ENCODE measurements around the gene LAP3.

Gene LAP3

DNA sequence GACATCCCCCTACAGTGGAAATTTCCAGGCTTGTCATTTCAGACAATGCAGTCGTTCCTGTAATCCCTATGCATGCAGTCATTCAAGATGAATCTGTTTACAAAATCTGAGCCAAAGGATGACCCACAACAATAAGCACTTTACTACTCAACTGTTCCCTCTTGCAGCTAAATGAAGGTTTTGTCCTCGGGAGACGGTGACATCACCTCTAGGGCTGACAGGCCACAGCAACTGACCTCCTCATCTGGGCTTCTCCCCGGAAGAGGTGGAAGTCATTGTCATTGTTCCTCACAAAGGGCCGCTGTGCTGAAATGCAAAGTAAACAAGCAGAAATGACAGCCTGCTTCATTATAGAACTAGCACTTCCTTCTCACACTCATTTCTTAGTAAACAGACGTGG is 32.8 kb upstream of the LAP3 start:
- no peak overlapping the region; the same call in 1 of the 2 replicates for H3K4me3 ChIP-seq (ENCODE audit: low read depth, low read length)
- peak; percentile 54 for DNase-seq (ENCODE audit: low read depth)
- TF ChIP-seq, protein P1, sequence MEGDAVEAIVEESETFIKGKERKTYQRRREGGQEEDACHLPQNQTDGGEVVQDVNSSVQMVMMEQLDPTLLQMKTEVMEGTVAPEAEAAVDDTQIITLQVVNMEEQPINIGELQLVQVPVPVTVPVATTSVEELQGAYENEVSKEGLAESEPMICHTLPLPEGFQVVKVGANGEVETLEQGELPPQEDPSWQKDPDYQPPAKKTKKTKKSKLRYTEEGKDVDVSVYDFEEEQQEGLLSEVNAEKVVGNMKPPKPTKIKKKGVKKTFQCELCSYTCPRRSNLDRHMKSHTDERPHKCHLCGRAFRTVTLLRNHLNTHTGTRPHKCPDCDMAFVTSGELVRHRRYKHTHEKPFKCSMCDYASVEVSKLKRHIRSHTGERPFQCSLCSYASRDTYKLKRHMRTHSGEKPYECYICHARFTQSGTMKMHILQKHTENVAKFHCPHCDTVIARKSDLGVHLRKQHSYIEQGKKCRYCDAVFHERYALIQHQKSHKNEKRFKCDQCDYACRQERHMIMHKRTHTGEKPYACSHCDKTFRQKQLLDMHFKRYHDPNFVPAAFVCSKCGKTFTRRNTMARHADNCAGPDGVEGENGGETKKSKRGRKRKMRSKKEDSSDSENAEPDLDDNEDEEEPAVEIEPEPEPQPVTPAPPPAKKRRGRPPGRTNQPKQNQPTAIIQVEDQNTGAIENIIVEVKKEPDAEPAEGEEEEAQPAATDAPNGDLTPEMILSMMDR (IDR thresholded peaks at IDR 0.05; ENCODE audit: control insufficient read depth, extremely low read depth, insufficient read depth) = no peak

DNA sequence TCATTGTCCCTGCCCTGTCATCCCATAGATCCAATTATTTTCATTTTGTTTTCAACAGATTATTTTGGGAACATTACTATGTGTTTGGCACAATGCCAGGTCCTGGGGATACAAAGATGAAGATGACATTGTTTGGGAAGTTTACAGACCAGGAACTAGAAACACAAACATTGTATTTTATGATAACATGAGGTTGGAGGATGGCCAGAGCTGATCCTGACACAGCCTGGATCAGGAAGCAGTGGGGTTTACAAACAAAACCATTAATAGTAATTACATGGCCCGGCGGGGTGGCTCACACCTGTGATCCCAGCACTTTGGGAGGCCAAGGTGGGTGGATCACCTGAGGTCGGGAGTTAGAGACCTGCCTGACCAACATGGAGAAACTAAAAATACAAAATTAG is 32.2 kb upstream of the LAP3 start:
- TF ChIP-seq, protein P1 (IDR thresholded peaks at IDR 0.05; ENCODE audit: control insufficient read depth, extremely low read depth, insufficient read depth) = no peak
- peak; percentile 96 for DNase-seq (ENCODE audit: low read depth)
- H3K4me3 ChIP-seq (ENCODE audit: low read depth, low read length) = no peak overlapping the region

DNA sequence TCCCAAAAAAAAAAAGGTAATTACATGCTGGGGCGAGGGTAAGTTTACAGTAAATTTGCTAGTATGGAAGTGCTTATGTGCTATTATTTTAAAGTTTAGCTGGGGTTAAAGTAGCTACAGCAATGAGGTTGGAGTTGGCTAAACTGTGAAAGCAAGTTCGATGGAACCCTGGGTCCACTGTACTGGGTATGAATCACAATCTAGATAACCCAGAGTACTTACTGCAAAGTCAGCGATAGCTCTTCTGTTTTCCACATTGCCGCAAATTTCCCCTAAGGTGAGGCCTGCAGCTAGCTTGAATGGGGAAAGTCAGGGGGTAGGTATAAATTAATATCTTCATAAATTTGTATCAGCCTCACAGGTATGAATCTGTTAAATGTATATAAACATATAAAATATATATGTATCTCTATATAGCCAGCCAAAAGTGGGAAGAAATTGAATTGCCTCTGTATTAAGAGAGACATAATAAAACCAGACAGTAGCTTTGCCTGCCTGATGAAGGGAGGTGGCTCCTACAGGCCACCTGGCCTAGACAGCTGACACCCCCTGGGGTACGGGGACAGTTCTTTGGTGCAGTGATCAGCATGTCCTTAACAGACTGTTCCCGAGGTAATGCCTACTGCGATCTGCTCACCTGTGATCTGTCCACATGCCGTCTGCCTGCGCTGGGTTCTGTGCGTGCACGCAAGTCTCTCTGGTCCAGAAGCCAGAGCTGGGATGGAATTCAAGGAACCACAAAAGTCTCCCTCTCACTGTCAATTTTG is 31.4 kb upstream of the LAP3 start:
- no peak overlapping the region for H3K4me3 ChIP-seq (ENCODE audit: low read depth, low read length)
- no peak for DNase-seq (ENCODE audit: low read depth)
- TF ChIP-seq, protein P1 (IDR thresholded peaks at IDR 0.05; ENCODE audit: control insufficient read depth, extremely low read depth, insufficient read depth) = no peak

- no peak for DNase-seq (ENCODE audit: low read depth)
- H3K4me3 ChIP-seq (ENCODE audit: low read depth, low read length) = no peak overlapping the region
- TF ChIP-seq, protein P1 (IDR thresholded peaks at IDR 0.05; ENCODE audit: control insufficient read depth, extremely low read depth, insufficient read depth) = no peak
Observed at GRCh38 chr4:17546222-17546621, 30.8 kb upstream of the LAP3 start.

GRCh38 chr4:17546678-17547077 is 30.3 kb upstream of the LAP3 start:
- H3K4me3 ChIP-seq (ENCODE audit: low read depth, low read length) = no peak overlapping the region
- TF ChIP-seq, protein P1 (IDR thresholded peaks at IDR 0.05; ENCODE audit: control insufficient read depth, extremely low read depth, insufficient read depth) = no peak
- no peak for DNase-seq (ENCODE audit: low read depth)

DNA sequence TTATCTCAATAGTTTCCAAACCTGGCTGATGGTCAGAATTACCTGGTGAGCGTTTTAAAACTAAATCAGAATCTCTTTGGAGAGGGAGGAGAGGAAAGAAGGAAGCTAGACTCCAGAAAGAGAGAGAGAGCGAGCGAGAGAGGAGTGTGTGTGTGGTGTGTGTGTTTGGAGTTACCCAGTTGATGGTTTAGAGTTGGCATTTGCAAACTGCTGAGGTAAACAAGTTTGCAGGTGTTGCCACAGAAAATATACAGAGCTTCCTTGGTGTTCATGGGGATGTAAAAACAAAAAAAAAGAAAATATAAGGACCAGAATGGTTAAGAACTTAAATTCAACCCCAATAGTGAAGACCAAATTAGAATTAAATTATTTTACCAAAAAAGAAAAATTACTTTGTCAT is 26.4 kb upstream of the LAP3 start:
- H3K4me3 ChIP-seq (ENCODE audit: low read depth, low read length) = no peak overlapping the region
- TF ChIP-seq, protein P1 (IDR thresholded peaks at IDR 0.05; ENCODE audit: control insufficient read depth, extremely low read depth, insufficient read depth) = no peak
- DNase-seq (ENCODE audit: low read depth) = no peak

DNA sequence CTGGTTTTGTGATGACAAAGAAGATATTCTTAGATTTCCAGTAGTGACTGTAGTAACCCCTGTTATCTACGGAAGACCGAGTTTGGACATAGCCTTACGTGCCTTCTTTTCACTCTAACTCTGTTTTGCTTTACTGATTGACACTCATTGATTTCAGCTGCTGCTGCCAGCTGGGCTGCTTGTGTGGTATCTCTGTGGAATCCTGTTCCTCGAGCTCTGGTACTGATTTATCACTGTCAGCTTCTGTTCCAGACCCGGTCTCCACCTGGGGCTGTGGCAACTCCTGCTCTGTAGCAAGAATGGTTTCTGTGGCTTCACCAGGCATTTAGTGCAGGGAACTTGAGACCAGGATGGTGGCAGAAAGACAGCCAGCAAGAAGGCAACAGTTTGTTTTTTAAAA is 24.6 kb upstream of the LAP3 start:
- DNase-seq (ENCODE audit: low read depth) = no peak
- TF ChIP-seq, protein P1 (IDR thresholded peaks at IDR 0.05; ENCODE audit: control insufficient read depth, extremely low read depth, insufficient read depth) = no peak
- no peak overlapping the region for H3K4me3 ChIP-seq (ENCODE audit: low read depth, low read length)
